ENCODE data around the gene KLHL12. TPM values are rescaled to one million over a fixed set of nuclear protein-coding genes. Genes with fewer than 3 reads are reported as not detected.

KLHL12 gene
- total and polyA plus RNA-seq, 3 donors from 2014 or later: 73.5 to 109 (median 74.7) TPM

GRCh38 chr1:202968895-202969295 is 41.9 kb upstream of the KLHL12 start:
- H3K36me3 ChIP-seq (ENCODE audit: low read depth, missing control alignments): no peaks in the 10 kb centered on the region
- 27 to 32% methylated on average over 5 of the region's 5 CpGs for WGBS, 2 donors
- no peaks in the 10 kb centered on the region for H3K27me3 ChIP-seq
- H3K4me3 ChIP-seq: no peak overlapping the region
- TF ChIP-seq POLR2A (IDR thresholded peaks at IDR 0.05) (no peak), CTCF (IDR thresholded peaks at IDR 0.05) (peak; percentile 59 to 69 (median 60))
- no peaks in the 10 kb centered on the region for H3K9me3 ChIP-seq
- peaks cover 22% of the 10 kb centered on the region for H3K4me1 ChIP-seq
- intact Hi-C loops (cut with DNase I; ENCODE audit: low total_unique reads): no loop called here
- peak; percentile 72 for DNase-seq
- H3K27ac ChIP-seq: no peak overlapping the region

GRCh38 chr1:202968351-202968750 is 41.3 kb upstream of the KLHL12 start:
- no peak for DNase-seq
- Histone ChIP-seq H3K27me3 (no peaks in the 10 kb centered on the region), H3K36me3 (ENCODE audit: low read depth, missing control alignments) (no peaks in the 10 kb centered on the region), H3K27ac (peak overlapping the region in 1 of 2 donors; percentile 96), H3K4me1 (peaks cover 22% of the 10 kb centered on the region), H3K4me3 (no peak overlapping the region), H3K9me3 (no peaks in the 10 kb centered on the region)
- WGBS, 2 donors: 66 to 69% methylated on average over 3 of the region's 3 CpGs
- intact Hi-C loops (cut with DNase I; ENCODE audit: low total_unique reads): no loop called here
- TF ChIP-seq CTCF (IDR thresholded peaks at IDR 0.05): no peak
- TF ChIP-seq POLR2A (IDR thresholded peaks at IDR 0.05): no peak

- Histone ChIP-seq H3K4me3 (peak overlapping the region; percentile 93 to 95), H3K9me3 (no peaks in the 10 kb centered on the region), H3K36me3 (ENCODE audit: low read depth, missing control alignments) (no peaks in the 10 kb centered on the region), H3K27ac (peak overlapping the region; percentile 78 to 96), H3K27me3 (no peaks in the 10 kb centered on the region), H3K4me1 (peaks cover 22% of the 10 kb centered on the region)
- no peak for DNase-seq
- intact Hi-C loops (cut with DNase I; ENCODE audit: low total_unique reads): no loop called here
- no peak for TF ChIP-seq CTCF (IDR thresholded peaks at IDR 0.05)
- no peak for TF ChIP-seq POLR2A (IDR thresholded peaks at IDR 0.05)
- 3 to 5% methylated on average over 20 to 21 of the region's 21 CpGs for WGBS, 2 donors
Measured at GRCh38 chr1:202967684-202968281, 40.7 kb upstream of the KLHL12 start.

GRCh38 chr1:202966006-202966898 is 39.2 kb upstream of the KLHL12 start:
- 29 to 37% methylated on average over 16 to 18 of the region's 18 CpGs for WGBS, 2 donors
- no peaks in the 10 kb centered on the region for H3K9me3 ChIP-seq
- H3K4me1 ChIP-seq: peaks cover 22% of the 10 kb centered on the region
- H3K4me3 ChIP-seq: peak overlapping the region; percentile 93 to 95
- intact Hi-C loops (cut with DNase I; ENCODE audit: low total_unique reads): no loop called here
- DNase-seq: peak; percentile 28
- TF ChIP-seq POLR2A (IDR thresholded peaks at IDR 0.05) (no peak), CTCF (IDR thresholded peaks at IDR 0.05) (no peak)
- H3K27me3 ChIP-seq: no peaks in the 10 kb centered on the region
- peak overlapping the region; percentile 96 for H3K27ac ChIP-seq
- H3K36me3 ChIP-seq (ENCODE audit: low read depth, missing control alignments): no peaks in the 10 kb centered on the region

All from testis (tissue), 3 donors.